ENCODE measurements around the gene UBQLNL. TPM values are rescaled to one million over a fixed set of nuclear protein-coding genes. Genes with fewer than 3 reads are reported as not detected.

UBQLNL gene
- polyA plus RNA-seq, 1 donor (not counting 4 experiments of a cell fraction or from before 2014, with no cell fraction given) = 0.12 TPM

GRCh38 chr11:5508605-5509004 lies 7.9 kb downstream of the UBQLNL start:
- H3K4me3 ChIP-seq (ENCODE audit: control insufficient read depth in 2 of 3, extremely low read depth in 1 of 3, insufficient read depth in 2 of 3, low read depth in 1 of 3, low read length in 3 of 3) = no peak overlapping the region
- H3K4me2 ChIP-seq (ENCODE audit: control insufficient read depth, extremely low read depth, insufficient read depth, low read depth, low read length) = no peak overlapping the region
- no peak overlapping the region for H2AFZ ChIP-seq (ENCODE audit: control insufficient read depth, low read length)

DNA sequence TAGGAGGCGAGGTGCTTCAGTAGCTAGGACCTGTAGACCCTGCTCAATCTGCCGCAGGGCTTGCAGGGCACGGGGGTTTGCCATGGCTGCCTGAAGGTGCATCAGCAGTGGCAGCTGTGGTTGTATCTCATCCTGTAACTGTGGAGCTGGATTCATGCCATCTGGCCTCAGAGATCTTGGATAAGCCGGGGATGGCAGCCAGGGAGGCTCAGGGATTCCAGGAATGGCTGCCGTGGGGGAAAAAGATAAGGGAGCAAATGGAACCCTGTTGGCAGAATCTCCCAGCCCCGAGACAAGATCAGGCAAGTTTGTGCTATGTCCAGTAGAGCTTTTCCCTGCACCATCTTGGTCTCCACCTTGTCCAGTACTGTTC lies 8.6 kb downstream of the UBQLNL start:
- H4K20me1 ChIP-seq (ENCODE audit: control insufficient read depth, extremely low read depth, insufficient read depth, low read length) = no peaks in the 10 kb centered on the region
- dilution Hi-C loops (cut with MboI; ENCODE audit: extremely low pct_ligation_motif_present, low sequenced_read_pairs) = no loop called here
- no peak overlapping the region for H3K4me3 ChIP-seq (ENCODE audit: control insufficient read depth in 2 of 3, extremely low read depth in 1 of 3, insufficient read depth in 2 of 3, low read depth in 1 of 3, low read length in 3 of 3)
- no peaks in the 10 kb centered on the region for H3K79me2 ChIP-seq (ENCODE audit: control insufficient read depth, insufficient read depth, low read length)
- TF ChIP-seq, protein P1, sequence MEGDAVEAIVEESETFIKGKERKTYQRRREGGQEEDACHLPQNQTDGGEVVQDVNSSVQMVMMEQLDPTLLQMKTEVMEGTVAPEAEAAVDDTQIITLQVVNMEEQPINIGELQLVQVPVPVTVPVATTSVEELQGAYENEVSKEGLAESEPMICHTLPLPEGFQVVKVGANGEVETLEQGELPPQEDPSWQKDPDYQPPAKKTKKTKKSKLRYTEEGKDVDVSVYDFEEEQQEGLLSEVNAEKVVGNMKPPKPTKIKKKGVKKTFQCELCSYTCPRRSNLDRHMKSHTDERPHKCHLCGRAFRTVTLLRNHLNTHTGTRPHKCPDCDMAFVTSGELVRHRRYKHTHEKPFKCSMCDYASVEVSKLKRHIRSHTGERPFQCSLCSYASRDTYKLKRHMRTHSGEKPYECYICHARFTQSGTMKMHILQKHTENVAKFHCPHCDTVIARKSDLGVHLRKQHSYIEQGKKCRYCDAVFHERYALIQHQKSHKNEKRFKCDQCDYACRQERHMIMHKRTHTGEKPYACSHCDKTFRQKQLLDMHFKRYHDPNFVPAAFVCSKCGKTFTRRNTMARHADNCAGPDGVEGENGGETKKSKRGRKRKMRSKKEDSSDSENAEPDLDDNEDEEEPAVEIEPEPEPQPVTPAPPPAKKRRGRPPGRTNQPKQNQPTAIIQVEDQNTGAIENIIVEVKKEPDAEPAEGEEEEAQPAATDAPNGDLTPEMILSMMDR (optimal IDR thresholded peaks at IDR 0.05 in 1 of 3, IDR thresholded peaks at IDR 0.05 in 1 of 3, conservative IDR thresholded peaks at IDR 0.05 in 1 of 3; ENCODE audit: extremely low read depth in 1 of 3, insufficient read depth in 2 of 3, low read length in 3 of 3) = no peak
- TF ChIP-seq EZH2 (IDR thresholded peaks at IDR 0.05; ENCODE audit: low read length) = no peak
- no peaks in the 10 kb centered on the region for H3K27me3 ChIP-seq (ENCODE audit: control insufficient read depth, extremely low read depth, insufficient read depth, low read length)
- H3K9ac ChIP-seq (ENCODE audit: control insufficient read depth, extremely low read depth, insufficient read depth, low read length) = no peak overlapping the region
- DNase-seq (ENCODE audit: low read depth, low spot score) = no peak
- H3K27ac ChIP-seq (ENCODE audit: control insufficient read depth, insufficient read depth, low read length) = no peak overlapping the region
- H3K36me3 ChIP-seq (ENCODE audit: control insufficient read depth in 2 of 2, extremely low read depth in 1 of 2, insufficient read depth in 2 of 2, low read length in 2 of 2) = no peaks in the 10 kb centered on the region
- no peaks in the 10 kb centered on the region for H3K9me3 ChIP-seq (ENCODE audit: control insufficient read depth, low read depth, low read length)
- no peaks in the 10 kb centered on the region for H3K9me1 ChIP-seq (ENCODE audit: control insufficient read depth, extremely low read depth, insufficient read depth, low read length)
- no peaks in the 10 kb centered on the region for H3K4me1 ChIP-seq (ENCODE audit: control insufficient read depth, extremely low read depth, insufficient read depth, low read length)
- no peak overlapping the region for H3K4me2 ChIP-seq (ENCODE audit: control insufficient read depth, extremely low read depth, insufficient read depth, low read depth, low read length)
- no peak overlapping the region for H2AFZ ChIP-seq (ENCODE audit: control insufficient read depth, low read length)
- FAIRE-seq = no peak

More at GRCh38 chr11:5508605-5509004, 7.9 kb downstream of the UBQLNL start:
- dilution Hi-C loops (cut with MboI; ENCODE audit: extremely low pct_ligation_motif_present, low sequenced_read_pairs) = no loop called here
- Histone ChIP-seq H3K79me2 (ENCODE audit: control insufficient read depth, insufficient read depth, low read length) (no peaks in the 10 kb centered on the region), H3K9ac (ENCODE audit: control insufficient read depth, extremely low read depth, insufficient read depth, low read length) (no peak overlapping the region), H3K4me1 (ENCODE audit: control insufficient read depth, extremely low read depth, insufficient read depth, low read length) (no peaks in the 10 kb centered on the region), H4K20me1 (ENCODE audit: control insufficient read depth, extremely low read depth, insufficient read depth, low read length) (no peaks in the 10 kb centered on the region), H3K36me3 (ENCODE audit: control insufficient read depth in 2 of 2, extremely low read depth in 1 of 2, insufficient read depth in 2 of 2, low read length in 2 of 2) (no peaks in the 10 kb centered on the region), H3K9me3 (ENCODE audit: control insufficient read depth, low read depth, low read length) (no peaks in the 10 kb centered on the region), H3K9me1 (ENCODE audit: control insufficient read depth, extremely low read depth, insufficient read depth, low read length) (no peaks in the 10 kb centered on the region), H3K27me3 (ENCODE audit: control insufficient read depth, extremely low read depth, insufficient read depth, low read length) (no peaks in the 10 kb centered on the region), H3K27ac (ENCODE audit: control insufficient read depth, insufficient read depth, low read length) (no peak overlapping the region)
- DNase-seq (ENCODE audit: low read depth, low spot score) (no peak), FAIRE-seq (no peak)
- no peak for TF ChIP-seq EZH2 (IDR thresholded peaks at IDR 0.05; ENCODE audit: low read length)
- TF ChIP-seq, protein P1 (optimal IDR thresholded peaks at IDR 0.05 in 1 of 3, IDR thresholded peaks at IDR 0.05 in 1 of 3, conservative IDR thresholded peaks at IDR 0.05 in 1 of 3; ENCODE audit: extremely low read depth in 1 of 3, insufficient read depth in 2 of 3, low read length in 3 of 3) = no peak

Data from keratinocyte (primary cell).